ENCODE results near the gene UBL5.

Gene UBL5

GRCh38 chr19:9797871-9798270 is 29.8 kb upstream of the UBL5 start:
- POLR2A ChIA-PET = no interaction called here
- CTCF ChIA-PET = interaction anchor here (1.0 to 3.4 kb wide), 5 partner anchors 29 to 593 kb away, joined by 3 to 30 read pairs (median 10); partner anchors contain the start of gene ZNF846
- TF ChIP-seq CTCF (IDR thresholded peaks at IDR 0.05; ENCODE audit: control extremely low read depth, extremely low read depth, low read depth, missing control alignments) = no peak
- DNase-seq (ENCODE audit: extremely low spot score) = no peak

GRCh38 chr19:9799162-9799561 is 28.6 kb upstream of the UBL5 start:
- CTCF ChIA-PET = interaction anchor here (1.1 to 2.8 kb wide), 3 partner anchors 10 to 594 kb away, joined by 4 to 11 read pairs (median 10); no protein-coding TSS in a partner anchor
- POLR2A ChIA-PET = interaction anchor here (0.5 kb wide), 1 partner anchor 20 kb away, joined by 9 read pairs; the partner anchor contains the start of gene FBXL12
- TF ChIP-seq CTCF (IDR thresholded peaks at IDR 0.05; ENCODE audit: control extremely low read depth, extremely low read depth, low read depth, missing control alignments) = no peak
- DNase-seq (ENCODE audit: extremely low spot score) = no peak

GRCh38 chr19:9801976-9802375 is 25.7 kb upstream of the UBL5 start:
- no peak for DNase-seq (ENCODE audit: extremely low spot score)
- CTCF ChIA-PET = no interaction called here

DNA sequence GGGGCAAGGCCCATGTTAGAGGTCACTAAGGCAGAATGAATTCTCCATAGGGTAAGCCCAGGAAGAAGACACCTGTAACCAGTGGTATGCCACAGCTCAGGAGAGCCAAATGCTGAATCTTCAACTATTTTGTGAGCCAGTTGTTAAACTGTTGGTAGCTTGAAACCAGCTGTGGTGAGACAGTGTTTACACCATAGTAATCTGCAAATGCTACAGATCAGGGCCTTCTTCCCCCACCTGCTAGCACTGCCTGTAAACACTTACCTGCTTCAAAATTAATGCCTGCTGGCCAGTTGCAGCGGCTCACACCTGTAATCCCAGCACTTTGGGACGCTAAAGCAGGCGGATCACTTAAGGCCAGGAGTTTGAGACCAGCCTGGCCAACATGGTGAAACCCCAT is 20.9 kb upstream of the UBL5 start:
- DNase-seq (ENCODE audit: extremely low spot score) = no peak
- ChIA-PET CTCF (interaction anchor here (1.1 to 3.1 kb wide), 2 partner anchors 11 to 13 kb away, joined by 3 to 18 read pairs; no protein-coding TSS in a partner anchor), POLR2A (no interaction called here)
- TF ChIP-seq CTCF (IDR thresholded peaks at IDR 0.05; ENCODE audit: control extremely low read depth, extremely low read depth, low read depth, missing control alignments) = no peak

More at GRCh38 chr19:9801976-9802375, 25.7 kb upstream of the UBL5 start:
- POLR2A ChIA-PET = no interaction called here
- no peak for TF ChIP-seq CTCF (IDR thresholded peaks at IDR 0.05; ENCODE audit: control extremely low read depth, extremely low read depth, low read depth, missing control alignments)

DNA sequence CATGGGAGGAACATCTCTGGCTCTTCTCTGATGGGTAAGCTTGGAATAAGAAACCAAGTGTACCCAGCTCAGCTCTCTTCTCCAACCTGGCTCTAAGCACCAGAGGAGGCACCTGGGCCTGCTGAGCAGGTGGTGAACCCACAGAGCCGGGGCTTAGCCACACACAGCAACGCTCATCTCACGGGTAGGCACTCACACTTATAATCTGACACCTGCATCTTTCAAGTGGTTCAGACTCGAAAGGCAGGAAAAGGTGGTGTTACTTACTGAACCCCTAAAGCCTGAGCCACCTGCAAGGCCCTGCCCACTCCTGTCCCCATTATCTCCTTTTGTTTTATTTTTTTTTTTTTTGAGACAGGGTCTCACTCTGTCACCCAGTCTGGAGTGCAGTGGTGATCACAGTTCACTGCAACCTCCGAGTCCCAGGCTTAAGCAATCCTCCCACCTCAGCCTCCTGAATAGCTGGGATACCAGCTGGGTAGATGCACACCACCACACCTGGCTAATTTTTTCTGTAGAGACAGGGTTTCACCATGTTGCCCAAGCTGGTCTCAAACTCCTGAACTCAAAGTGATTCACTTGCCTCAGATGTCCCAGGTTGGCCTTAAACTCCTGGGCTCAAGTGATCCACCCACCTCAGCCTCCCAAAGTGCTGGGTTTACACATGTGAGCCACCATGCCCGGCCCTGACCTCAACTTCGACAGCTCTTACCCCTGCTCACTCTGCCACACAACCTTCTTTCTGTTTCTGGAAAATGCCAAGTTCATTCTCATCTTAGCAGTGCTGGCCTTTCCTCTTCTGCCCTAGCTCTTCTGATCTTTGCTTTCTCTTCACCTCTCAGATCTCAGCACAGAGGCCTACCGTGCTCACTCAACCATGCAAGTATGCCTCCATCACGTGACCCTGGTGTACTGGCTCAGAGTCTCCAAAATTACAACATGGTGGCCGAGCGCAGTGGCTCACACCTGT is 18.6 kb upstream of the UBL5 start:
- DNase-seq (ENCODE audit: extremely low spot score) = no peak
- TF ChIP-seq CTCF (IDR thresholded peaks at IDR 0.05; ENCODE audit: control extremely low read depth, extremely low read depth, low read depth, missing control alignments) = no peak
- POLR2A ChIA-PET = interaction anchor here (0.9 kb wide), 1 partner anchor 9 kb away, joined by 4 read pairs; the partner anchor contains the start of gene FBXL12
- CTCF ChIA-PET = interaction anchor here (0.8 to 1.5 kb wide), 2 partner anchors 10 to 13 kb away, joined by 3 to 4 read pairs; no protein-coding TSS in a partner anchor

- ChIA-PET CTCF (no interaction called here), POLR2A (no interaction called here)
- no peak for TF ChIP-seq CTCF (IDR thresholded peaks at IDR 0.05; ENCODE audit: control extremely low read depth, extremely low read depth, low read depth, missing control alignments)
- no peak for DNase-seq (ENCODE audit: extremely low spot score)
Measured at GRCh38 chr19:9811139-9811538, 16.6 kb upstream of the UBL5 start.
